ENCODE data around the gene RAD51B.

Gene RAD51B

GRCh38 chr14:68679746-68680467 lies 860.3 kb downstream of the RAD51B start:
- no peak for TF ChIP-seq CTCF (IDR thresholded peaks at IDR 0.05; ENCODE audit: low read depth, low read length)
- no peak for DNase-seq (ENCODE audit: low read depth, low spot score)
- H3K4me3 ChIP-seq (ENCODE audit: low read depth, low read length): no peak overlapping the region
- in situ Hi-C loops (cut with HindIII; ENCODE audit: low sequenced_read_pairs): no loop called here

- in situ Hi-C loops (cut with HindIII; ENCODE audit: low sequenced_read_pairs): no loop called here
- TF ChIP-seq CTCF (IDR thresholded peaks at IDR 0.05; ENCODE audit: low read depth, low read length): no peak
- H3K4me3 ChIP-seq (ENCODE audit: low read depth, low read length): no peak overlapping the region
- DNase-seq (ENCODE audit: low read depth, low spot score): no peak
These were observed 861.0 kb downstream of the RAD51B start for GRCh38 chr14:68680541-68681051.

GRCh38 chr14:68681256-68682011 lies 861.9 kb downstream of the RAD51B start:
- in situ Hi-C loops (cut with HindIII; ENCODE audit: low sequenced_read_pairs): no loop called here
- no peak for DNase-seq (ENCODE audit: low read depth, low spot score)
- no peak overlapping the region for H3K4me3 ChIP-seq (ENCODE audit: low read depth, low read length)
- no peak for TF ChIP-seq CTCF (IDR thresholded peaks at IDR 0.05; ENCODE audit: low read depth, low read length)

GRCh38 chr14:68682166-68683103 lies 862.9 kb downstream of the RAD51B start:
- in situ Hi-C loops (cut with HindIII; ENCODE audit: low sequenced_read_pairs): no loop called here
- DNase-seq (ENCODE audit: low read depth, low spot score): peak; percentile 88
- TF ChIP-seq CTCF (IDR thresholded peaks at IDR 0.05; ENCODE audit: low read depth, low read length): no peak
- no peak overlapping the region for H3K4me3 ChIP-seq (ENCODE audit: low read depth, low read length)

GRCh38 chr14:68683326-68683725 lies 863.7 kb downstream of the RAD51B start:
- DNase-seq (ENCODE audit: low read depth, low spot score): peak; percentile 80
- TF ChIP-seq CTCF (IDR thresholded peaks at IDR 0.05; ENCODE audit: low read depth, low read length): no peak
- no peak overlapping the region for H3K4me3 ChIP-seq (ENCODE audit: low read depth, low read length)
- in situ Hi-C loops (cut with HindIII; ENCODE audit: low sequenced_read_pairs): no loop called here
